ENCODE data around the gene STAP1.

The STAP1 gene

GRCh38 chr4:67522851-67523671, 35.5 kb upstream of the STAP1 start:
- no peak for TF ChIP-seq REST (IDR thresholded peaks at IDR 0.05; ENCODE audit: insufficient read depth in 1 of 2, low read depth in 2 of 2, low read length in 2 of 2)
- TF ChIP-seq SIN3A (IDR thresholded peaks at IDR 0.05; ENCODE audit: borderline replicate concordance, insufficient read depth, low read length), result no peak

GRCh38 chr4:67531379-67531962, 27.1 kb upstream of the STAP1 start:
- TF ChIP-seq SIN3A (IDR thresholded peaks at IDR 0.05; ENCODE audit: borderline replicate concordance, insufficient read depth, low read length) (no peak), REST (IDR thresholded peaks at IDR 0.05; ENCODE audit: insufficient read depth in 1 of 2, low read depth in 2 of 2, low read length in 2 of 2) (no peak), POLR2AphosphoS5 (IDR thresholded peaks at IDR 0.05; ENCODE audit: low read depth, low read length) (no peak), FOXP2 (optimal IDR thresholded peaks at IDR 0.05; ENCODE audit: borderline replicate concordance, extremely low read depth, extremely low read length, insufficient read depth) (no peak), TAF1 (IDR thresholded peaks at IDR 0.05; ENCODE audit: borderline replicate concordance, insufficient read depth, low read length) (no peak)

- no peak for TF ChIP-seq FOXP2 (optimal IDR thresholded peaks at IDR 0.05; ENCODE audit: borderline replicate concordance, extremely low read depth, extremely low read length, insufficient read depth)
- TF ChIP-seq TAF1 (IDR thresholded peaks at IDR 0.05; ENCODE audit: borderline replicate concordance, insufficient read depth, low read length), result no peak
- TF ChIP-seq SIN3A (IDR thresholded peaks at IDR 0.05; ENCODE audit: borderline replicate concordance, insufficient read depth, low read length), result no peak
Measured at GRCh38 chr4:67533112-67533511, 25.4 kb upstream of the STAP1 start.

- TF ChIP-seq FOXP2 (optimal IDR thresholded peaks at IDR 0.05; ENCODE audit: borderline replicate concordance, extremely low read depth, extremely low read length, insufficient read depth) (no peak), TAF1 (IDR thresholded peaks at IDR 0.05; ENCODE audit: borderline replicate concordance, insufficient read depth, low read length) (no peak), POLR2AphosphoS5 (IDR thresholded peaks at IDR 0.05; ENCODE audit: low read depth, low read length) (no peak), SIN3A (IDR thresholded peaks at IDR 0.05; ENCODE audit: borderline replicate concordance, insufficient read depth, low read length) (no peak), REST (IDR thresholded peaks at IDR 0.05; ENCODE audit: insufficient read depth in 1 of 2, low read depth in 2 of 2, low read length in 2 of 2) (no peak)
Measured at GRCh38 chr4:67535280-67535840, 23.2 kb upstream of the STAP1 start.

- TF ChIP-seq TAF1 (IDR thresholded peaks at IDR 0.05; ENCODE audit: borderline replicate concordance, insufficient read depth, low read length) (no peak), POLR2AphosphoS5 (IDR thresholded peaks at IDR 0.05; ENCODE audit: low read depth, low read length) (no peak), SIN3A (IDR thresholded peaks at IDR 0.05; ENCODE audit: borderline replicate concordance, insufficient read depth, low read length) (no peak), REST (IDR thresholded peaks at IDR 0.05; ENCODE audit: insufficient read depth in 1 of 2, low read depth in 2 of 2, low read length in 2 of 2) (no peak), FOXP2 (optimal IDR thresholded peaks at IDR 0.05; ENCODE audit: borderline replicate concordance, extremely low read depth, extremely low read length, insufficient read depth) (no peak)
Measured at GRCh38 chr4:67539830-67540229, 18.7 kb upstream of the STAP1 start.

All from PFSK-1 (cell line).